Panc1 (cell line): ENCODE data around the gene MRPL21. TPM values are rescaled to one million over a fixed set of nuclear protein-coding genes. Genes with fewer than 3 reads are reported as not detected.

Experiments used
- ATAC-seq: fragments of 200-7000 bp; cut with Tn5 transposase; 2 replicates; pipeline ENCODE4 v1.9.1; 2020; ENCODE audit warnings: mild to moderate bottlenecking, moderate library complexity
- BruUV-seq: library from RNA; stranded (reverse); fragments of 400-500 nt; replicated peaks from 2 replicates; lab custom pipeline; 2021; lab: Mats Ljungman, UMichigan
- CTCF ChIA-PET: fragments of 300-600 bp; sonication (Branson Sonifier 250); formaldehyde crosslinking; loops from one replicate; lab custom pipeline; 2022; ENCODE audit warnings: antibody characterized with exemption; lab: Charles Lee
- POLR2A ChIA-PET: fragments of 300-600 bp; sonication (Branson Sonifier 250); formaldehyde crosslinking; loops from one replicate; lab custom pipeline; 2022; ENCODE audit warnings: antibody characterized with exemption; lab: Charles Lee
- DNase-seq: peaks from one replicate; pipeline ENCODE4 v3.0.0-alpha.2; 2010; ENCODE audit warnings: low read depth, low spot score
- H3K27ac ChIP-seq: 2 replicates; pipeline ENCODE4 v1.5.1; 2011; ENCODE audit warnings: mild to moderate bottlenecking, low read length, inconsistent platforms
- H3K27me3 ChIP-seq: fragments of 200-500 bp; sonication (Bioruptor generic); 2 replicates; pipeline ENCODE4 v1.6.0; 2014; ENCODE audit warnings: low read length, inconsistent platforms; ENCODE audit not compliant: control insufficient read depth, insufficient read depth
- H3K36me3 ChIP-seq: fragments of 200-500 bp; sonication (Bioruptor generic); 2 replicates; pipeline ENCODE4 v1.5.1; 2014; ENCODE audit warnings: inconsistent platforms, mild to moderate bottlenecking, low read length, moderate library complexity; ENCODE audit not compliant: control insufficient read depth, insufficient read depth
- H3K4me1 ChIP-seq: 2 replicates; pipeline ENCODE4 v1.5.1; 2011; ENCODE audit warnings: inconsistent platforms, mild to moderate bottlenecking, low read length, moderate library complexity; ENCODE audit not compliant: control insufficient read depth, insufficient read depth
- H3K4me3 ChIP-seq, 2 experiments: 2 replicates each; pipeline ENCODE4 v1.5.1; 2011 to 2012; ENCODE audit warnings: low read depth in 2 of 2, low read length in 2 of 2, mild to moderate bottlenecking in 2 of 2, inconsistent platforms in 1 of 2, moderate library complexity in 1 of 2
- H3K9me3 ChIP-seq: fragments of 200-500 bp; sonication (Bioruptor generic); 2 replicates; pipeline ENCODE4 v1.5.1; 2014; ENCODE audit warnings: low read depth, mild to moderate bottlenecking, inconsistent platforms, low read length, moderate library complexity; ENCODE audit not compliant: control insufficient read depth, insufficient read depth
- POLR2AphosphoS5 ChIP-seq: IDR thresholded peaks from 2 replicates; pipeline ENCODE4 v1.6.1; 2012; ENCODE audit warnings: mild to moderate bottlenecking, low read depth, low read length, moderate library complexity
- SIN3A ChIP-seq: IDR thresholded peaks from 2 replicates; pipeline ENCODE4 v1.6.1; 2012; ENCODE audit warnings: low read depth, mild to moderate bottlenecking, low read length, moderate library complexity, borderline replicate concordance; ENCODE audit not compliant: insufficient read depth
- TCF7L2 ChIP-seq: IDR thresholded peaks from 2 replicates; pipeline ENCODE4 v1.6.1; 2011; ENCODE audit warnings: mild to moderate bottlenecking, low read depth, low read length, inconsistent platforms
- in situ Hi-C: cut with HindIII; loops from 2 replicates; pipeline ENCODE4 v1.10.0; 2016; ENCODE audit warnings: low sequenced_read_pairs, low pct_unique_long_range_greater_than_20kb
- intact Hi-C: fragments of 100-400 bp; cut with micrococcal nuclease; formaldehyde crosslinking; loops from one replicate; pipeline ENCODE4 v1.10.0; 2022; ENCODE audit not compliant: unreplicated experiment
- total RNA-seq: library from RNA; stranded (reverse); gene quantifications from one replicate; pipeline ENCODE4 v1.2.1, GENCODE V29; 2021; ENCODE audit not compliant: unreplicated experiment
- TF ChIP-seq, protein P1 (sequence below): fragments of 450-650 bp; IDR thresholded peaks from 2 replicates; pipeline ENCODE4 v1.5.1; 2017; ENCODE audit warnings: mild to moderate bottlenecking
- TF ChIP-seq, protein P2 (sequence below), 2 experiments: IDR thresholded peaks; 2 replicates each; pipeline ENCODE4 v1.6.1; 2011 to 2012; ENCODE audit warnings: low read depth in 2 of 2, control low read depth in 1 of 2, low read length in 1 of 2, mild to moderate bottlenecking in 1 of 2, moderate library complexity in 1 of 2; ENCODE audit not compliant: insufficient read depth in 1 of 2

MRPL21 gene
- total RNA-seq, 1 experiment from 2014 or later, result 94.9 TPM

DNA sequence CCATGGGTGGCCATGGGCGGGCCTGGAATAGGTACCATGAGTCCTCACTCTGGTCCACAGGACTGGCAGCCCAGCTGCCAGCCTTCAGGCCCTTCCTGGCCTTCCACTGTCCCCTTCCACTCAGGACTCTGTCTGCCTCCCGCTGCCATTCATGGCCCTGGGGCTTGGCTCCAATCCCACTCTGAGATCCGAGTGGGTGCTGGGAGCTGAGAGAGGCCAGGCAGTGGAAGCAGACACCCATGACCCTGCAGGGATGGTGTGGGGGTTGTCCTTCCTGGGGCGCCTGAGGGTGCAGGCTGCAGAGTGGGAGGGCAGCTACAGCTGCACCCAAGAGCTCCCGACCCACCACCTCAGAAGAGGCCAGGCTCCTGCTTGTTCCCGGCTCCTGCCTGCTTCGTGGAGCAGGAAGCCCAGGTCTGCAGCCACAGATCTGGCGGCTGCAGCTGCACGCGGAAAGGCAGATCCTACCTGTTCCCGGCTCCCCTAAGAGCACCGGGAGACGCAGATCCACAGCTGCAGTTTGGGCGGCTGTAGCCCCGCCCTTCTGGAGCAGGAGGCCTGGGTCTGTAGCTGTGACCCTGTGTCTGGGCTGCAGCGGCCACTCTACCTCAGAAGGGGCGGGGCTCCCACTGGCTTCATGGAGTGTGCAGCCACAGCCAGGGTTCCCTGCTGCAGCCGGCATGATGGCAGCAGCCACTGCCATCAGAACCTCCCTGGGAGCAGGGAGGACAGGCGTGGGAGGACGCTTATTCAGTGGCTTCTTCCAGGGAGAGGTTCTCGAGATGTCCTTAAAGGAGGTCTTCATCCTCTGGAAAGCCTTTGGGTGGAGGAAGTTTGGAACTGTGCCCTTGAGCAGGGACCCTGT, 27.6 kb upstream of the MRPL21 start:
- CTCF ChIA-PET, result no interaction called here
- no peak for ATAC-seq
- Histone ChIP-seq H3K4me3 (no peak overlapping the region), H3K27me3 (no peaks in the 10 kb centered on the region), H3K36me3 (peaks cover 3% of the 10 kb centered on the region; the same call in 1 of the 2 replicates), H3K9me3 (no peaks in the 10 kb centered on the region), H3K27ac (no peak overlapping the region), H3K4me1 (no peaks in the 10 kb centered on the region)
- intact Hi-C loops (no loop called here), in situ Hi-C loops (no loop called here)
- no peak for DNase-seq
- TF ChIP-seq TCF7L2 (no peak), SIN3A (no peak)
- POLR2A ChIA-PET, result no interaction called here
- no TSS peak for BruUV-seq

DNA sequence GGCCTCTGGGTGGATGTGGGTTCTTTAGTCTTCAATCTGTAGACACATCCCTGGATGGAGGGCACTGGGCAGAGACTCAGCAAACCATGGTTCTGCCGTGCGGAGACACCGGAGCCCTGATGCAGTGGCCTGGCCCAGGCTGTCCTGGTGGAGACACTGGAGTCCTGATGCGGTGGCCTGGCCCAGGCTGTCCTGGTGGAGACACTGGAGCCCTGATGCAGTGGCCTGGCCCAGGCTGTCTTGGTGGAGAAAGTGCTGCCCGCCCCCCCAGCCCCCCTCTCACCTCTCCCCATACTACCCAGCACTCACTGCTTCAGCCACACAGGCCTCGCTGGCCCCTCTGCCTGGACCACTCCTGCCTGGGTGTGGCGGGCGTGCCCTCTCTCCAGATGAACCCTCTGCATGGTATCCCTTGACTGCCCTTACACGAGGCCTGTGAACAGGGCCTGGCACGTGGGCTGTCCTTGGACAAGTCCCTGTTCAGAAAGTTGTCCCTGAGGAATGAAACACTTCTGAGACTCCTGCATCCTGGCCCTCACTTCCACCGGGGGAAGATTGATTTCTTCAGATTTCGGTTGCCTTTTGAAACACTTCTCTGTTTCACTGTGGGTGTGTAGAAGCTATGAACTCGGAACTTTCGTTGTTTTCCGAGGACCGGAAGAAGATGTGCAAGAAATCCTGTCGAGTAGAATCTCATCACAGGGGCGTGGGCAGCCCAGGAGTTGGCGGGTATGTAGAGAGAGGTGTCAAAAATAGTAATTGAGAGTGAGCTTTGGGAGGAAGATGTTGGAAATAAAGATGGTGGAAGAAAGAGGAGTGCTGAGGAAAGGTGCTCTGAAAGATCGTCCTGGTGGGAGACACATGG, 26.3 kb upstream of the MRPL21 start:
- Histone ChIP-seq H3K27ac (no peak overlapping the region), H3K4me3 (no peak overlapping the region), H3K36me3 (peaks cover 3% of the 10 kb centered on the region; the same call in 1 of the 2 replicates), H3K9me3 (peaks cover 8% of the 10 kb centered on the region; the same call in 1 of the 2 replicates), H3K27me3 (no peaks in the 10 kb centered on the region), H3K4me1 (no peaks in the 10 kb centered on the region)
- in situ Hi-C loops, result no loop called here
- no peak; the same call in 1 of the 2 replicates for ATAC-seq
- DNase-seq, result no peak
- BruUV-seq, result no TSS peak
- TF ChIP-seq, protein P1, sequence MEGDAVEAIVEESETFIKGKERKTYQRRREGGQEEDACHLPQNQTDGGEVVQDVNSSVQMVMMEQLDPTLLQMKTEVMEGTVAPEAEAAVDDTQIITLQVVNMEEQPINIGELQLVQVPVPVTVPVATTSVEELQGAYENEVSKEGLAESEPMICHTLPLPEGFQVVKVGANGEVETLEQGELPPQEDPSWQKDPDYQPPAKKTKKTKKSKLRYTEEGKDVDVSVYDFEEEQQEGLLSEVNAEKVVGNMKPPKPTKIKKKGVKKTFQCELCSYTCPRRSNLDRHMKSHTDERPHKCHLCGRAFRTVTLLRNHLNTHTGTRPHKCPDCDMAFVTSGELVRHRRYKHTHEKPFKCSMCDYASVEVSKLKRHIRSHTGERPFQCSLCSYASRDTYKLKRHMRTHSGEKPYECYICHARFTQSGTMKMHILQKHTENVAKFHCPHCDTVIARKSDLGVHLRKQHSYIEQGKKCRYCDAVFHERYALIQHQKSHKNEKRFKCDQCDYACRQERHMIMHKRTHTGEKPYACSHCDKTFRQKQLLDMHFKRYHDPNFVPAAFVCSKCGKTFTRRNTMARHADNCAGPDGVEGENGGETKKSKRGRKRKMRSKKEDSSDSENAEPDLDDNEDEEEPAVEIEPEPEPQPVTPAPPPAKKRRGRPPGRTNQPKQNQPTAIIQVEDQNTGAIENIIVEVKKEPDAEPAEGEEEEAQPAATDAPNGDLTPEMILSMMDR, result no peak
- TF ChIP-seq, protein P2, sequence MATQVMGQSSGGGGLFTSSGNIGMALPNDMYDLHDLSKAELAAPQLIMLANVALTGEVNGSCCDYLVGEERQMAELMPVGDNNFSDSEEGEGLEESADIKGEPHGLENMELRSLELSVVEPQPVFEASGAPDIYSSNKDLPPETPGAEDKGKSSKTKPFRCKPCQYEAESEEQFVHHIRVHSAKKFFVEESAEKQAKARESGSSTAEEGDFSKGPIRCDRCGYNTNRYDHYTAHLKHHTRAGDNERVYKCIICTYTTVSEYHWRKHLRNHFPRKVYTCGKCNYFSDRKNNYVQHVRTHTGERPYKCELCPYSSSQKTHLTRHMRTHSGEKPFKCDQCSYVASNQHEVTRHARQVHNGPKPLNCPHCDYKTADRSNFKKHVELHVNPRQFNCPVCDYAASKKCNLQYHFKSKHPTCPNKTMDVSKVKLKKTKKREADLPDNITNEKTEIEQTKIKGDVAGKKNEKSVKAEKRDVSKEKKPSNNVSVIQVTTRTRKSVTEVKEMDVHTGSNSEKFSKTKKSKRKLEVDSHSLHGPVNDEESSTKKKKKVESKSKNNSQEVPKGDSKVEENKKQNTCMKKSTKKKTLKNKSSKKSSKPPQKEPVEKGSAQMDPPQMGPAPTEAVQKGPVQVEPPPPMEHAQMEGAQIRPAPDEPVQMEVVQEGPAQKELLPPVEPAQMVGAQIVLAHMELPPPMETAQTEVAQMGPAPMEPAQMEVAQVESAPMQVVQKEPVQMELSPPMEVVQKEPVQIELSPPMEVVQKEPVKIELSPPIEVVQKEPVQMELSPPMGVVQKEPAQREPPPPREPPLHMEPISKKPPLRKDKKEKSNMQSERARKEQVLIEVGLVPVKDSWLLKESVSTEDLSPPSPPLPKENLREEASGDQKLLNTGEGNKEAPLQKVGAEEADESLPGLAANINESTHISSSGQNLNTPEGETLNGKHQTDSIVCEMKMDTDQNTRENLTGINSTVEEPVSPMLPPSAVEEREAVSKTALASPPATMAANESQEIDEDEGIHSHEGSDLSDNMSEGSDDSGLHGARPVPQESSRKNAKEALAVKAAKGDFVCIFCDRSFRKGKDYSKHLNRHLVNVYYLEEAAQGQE (IDR thresholded peaks at IDR 0.05; ENCODE audit: insufficient read depth in 1 of 2, low read depth in 2 of 2, low read length in 1 of 2), result no peak
- intact Hi-C loops, result no loop called here
- ChIA-PET POLR2A (no interaction called here), CTCF (no interaction called here)

- CTCF ChIA-PET, result no interaction called here
- DNase-seq, result no peak
- BruUV-seq, result no TSS peak
- Histone ChIP-seq H3K27me3 (no peaks in the 10 kb centered on the region), H3K9me3 (peaks cover 14% of the 10 kb centered on the region; the same call in 1 of the 2 replicates), H3K4me1 (no peaks in the 10 kb centered on the region), H3K27ac (no peak overlapping the region), H3K36me3 (peaks cover 3% of the 10 kb centered on the region; the same call in 1 of the 2 replicates), H3K4me3 (no peak overlapping the region)
- POLR2A ChIA-PET, result no interaction called here
- ATAC-seq, result no peak
- intact Hi-C loops (no loop called here), in situ Hi-C loops (no loop called here)
- TF ChIP-seq TCF7L2, result no peak
- TF ChIP-seq SIN3A, result no peak
- TF ChIP-seq POLR2AphosphoS5, result no peak
- TF ChIP-seq, protein P1, result no peak
- TF ChIP-seq, protein P2 (IDR thresholded peaks at IDR 0.05; ENCODE audit: insufficient read depth in 1 of 2, low read depth in 2 of 2, low read length in 1 of 2), result no peak
Observed at GRCh38 chr11:68929135-68929534, 25.5 kb upstream of the MRPL21 start.
